ENCODE measurements around the gene EIF2B5. TPM values are rescaled to one million over a fixed set of nuclear protein-coding genes. Genes with fewer than 3 reads are reported as not detected.

The EIF2B5 gene
- total and polyA plus RNA-seq, 9 of the 15 experiments (the other 6 are each of a cell fraction or from before 2014, with no cell fraction given), result 19.1 to 92.4 (median 74.0) TPM

DNA sequence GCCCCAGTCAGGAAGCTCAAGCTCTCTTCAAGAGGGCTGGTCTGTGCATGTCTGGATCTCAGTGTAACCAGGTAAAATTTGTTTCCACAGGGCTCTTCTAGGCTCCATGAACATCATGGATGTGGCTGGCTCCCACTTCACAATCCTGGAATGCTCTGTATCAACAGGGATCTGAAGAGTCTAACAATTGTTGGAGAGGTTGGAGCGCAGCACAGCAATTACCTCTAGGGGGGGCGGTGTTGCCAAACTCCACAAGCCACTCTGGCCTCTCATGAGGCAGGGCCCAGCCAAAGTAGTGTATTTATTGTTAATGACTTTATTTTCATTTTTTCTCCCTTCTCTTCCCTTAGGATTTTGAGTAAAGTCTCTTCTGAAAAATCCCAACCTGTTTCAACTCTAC lies 6.1 kb upstream of the EIF2B5 start (continued):
- TF ChIP-seq NR2C2 (CRISPR knock-in tag; IDR thresholded peaks at IDR 0.05) (no peak), NR2C2 (tag; IDR thresholded peaks at IDR 0.05) (no peak)

DNA sequence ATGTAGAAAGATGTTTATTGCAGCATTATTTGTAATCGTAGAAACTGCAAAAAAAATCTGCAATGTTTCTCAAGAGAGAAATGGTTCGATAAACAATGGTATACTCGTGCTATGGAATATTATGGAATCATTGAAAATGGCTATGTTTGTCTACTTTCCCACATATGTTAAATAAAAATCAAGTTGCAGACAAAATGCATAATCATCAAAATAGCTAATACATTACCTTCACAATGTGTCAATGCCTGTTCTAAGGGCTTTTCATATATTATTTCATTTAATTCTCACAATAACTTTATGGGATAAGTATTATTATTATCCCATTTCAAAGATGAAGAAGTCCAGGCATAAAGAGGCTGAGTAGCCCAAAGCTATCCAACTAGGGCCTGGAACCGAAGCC lies 2.2 kb upstream of the EIF2B5 start:
- no peak overlapping the region for H3K4me3 ChIP-seq
- H3K4me2 ChIP-seq (ENCODE audit: insufficient read depth, low read length), result peak overlapping the region; percentile 100; the same call in 1 of the 2 replicates
- peaks cover 7 to 21% of the 10 kb centered on the region in 2 experiments; a peak in 4 of 5 replicates for H3K4me1 ChIP-seq (replicated peaks in 1 of 2; ENCODE audit: control insufficient read depth in 2 of 2, insufficient read depth in 2 of 2, low read length in 2 of 2)
- H4K20me1 ChIP-seq (replicated peaks; ENCODE audit: control insufficient read depth, insufficient read depth, low read length), result no peaks in the 10 kb centered on the region
- intact Hi-C loops (cut with micrococcal nuclease), result loop anchor here (5.0 kb wide), 1 partner anchor 114 kb away; the partner anchor contains the start of genes ALG3 and EEF1AKMT4
- ATAC-seq, result no peak
- peaks cover 17% of the 10 kb centered on the region; the same call in 2 of the 3 replicates for H3K36me3 ChIP-seq (ENCODE audit: control insufficient read depth, insufficient read depth, low read length)
- H3K9me1 ChIP-seq (ENCODE audit: control insufficient read depth, insufficient read depth, low read length), result no peaks in the 10 kb centered on the region
- CTCF ChIA-PET (ENCODE audit: low intra/inter-chr PET ratio), result no interaction called here
- H3K79me2 ChIP-seq (ENCODE audit: control insufficient read depth, insufficient read depth, low read length), result peaks cover 48% of the 10 kb centered on the region
- peak overlapping the region; percentile 95 for H2AFZ ChIP-seq (ENCODE audit: low read depth, low read length)
- POLR2A ChIA-PET, result interaction anchor here (1.0 to 2.6 kb wide), 2 partner anchors 13 to 22 kb away, joined by 4 to 6 read pairs; partner anchors contain the start of gene DVL3
- in situ Hi-C loops (cut with MboI), result no loop called here
- H3K27me3 ChIP-seq (ENCODE audit: control insufficient read depth in 2 of 2, insufficient read depth in 2 of 2, low read length in 2 of 2), result no peaks in the 10 kb centered on the region; a peak in 1 of 5 replicates
- peak overlapping the region in 1 of 2 experiments; percentile 99; a peak in 2 of 4 replicates for H3K9ac ChIP-seq (ENCODE audit: insufficient read depth in 1 of 2, low read depth in 2 of 2, low read length in 2 of 2)
- no TSS peak for BruUV-seq (replicated peaks)
- no peaks in the 10 kb centered on the region for H3K9me3 ChIP-seq (replicated peaks; ENCODE audit: control insufficient read depth, insufficient read depth, low read depth, low read length)
- WGBS (ENCODE audit: insufficient coverage, low coverage, missing lambda C conversion rate), result 82% methylated on average over 4 of the region's 4 CpGs
- DNase-seq (ENCODE audit: extremely low read depth in 1 of 4, low spot score in 3 of 4), result no peak
- FAIRE-seq, result no peak
- peak overlapping the region; percentile 92; the same call in 1 of the 3 replicates for H3K27ac ChIP-seq (ENCODE audit: extremely low read depth, low read depth, low read length)
- TF ChIP-seq ZNF41 (CRISPR knock-in tag; conservative IDR thresholded peaks at IDR 0.05) (no peak), ATF1 (CRISPR knock-in tag; IDR thresholded peaks at IDR 0.05) (no peak), ATF1 (tag; IDR thresholded peaks at IDR 0.05) (no peak), GTF2E2 (tag; IDR thresholded peaks at IDR 0.05) (no peak), MAFF (IDR thresholded peaks at IDR 0.05; ENCODE audit: low read length) (peak; percentile 78), OTX1 (CRISPR knock-in tag; IDR thresholded peaks at IDR 0.05) (no peak), TAF1 (IDR thresholded peaks at IDR 0.05; ENCODE audit: control insufficient read depth, extremely low read depth, insufficient read depth, low read length, severe bottlenecking) (no peak), ZNF24 (IDR thresholded peaks at IDR 0.05) (no peak), ZC3H11A (IDR thresholded peaks at IDR 0.05; ENCODE audit: low read depth, low read length) (no peak), RBM25 (IDR thresholded peaks at IDR 0.05; ENCODE audit: low read depth, low read length, severe bottlenecking) (no peak), MEF2A (IDR thresholded peaks at IDR 0.05; ENCODE audit: control insufficient read depth, low read depth, low read length) (no peak), CHD2 (IDR thresholded peaks at IDR 0.05; ENCODE audit: low read depth, low read length) (no peak), LCOR (CRISPR knock-in tag; IDR thresholded peaks at IDR 0.05) (no peak)
- TF ChIP-seq, protein P1, sequence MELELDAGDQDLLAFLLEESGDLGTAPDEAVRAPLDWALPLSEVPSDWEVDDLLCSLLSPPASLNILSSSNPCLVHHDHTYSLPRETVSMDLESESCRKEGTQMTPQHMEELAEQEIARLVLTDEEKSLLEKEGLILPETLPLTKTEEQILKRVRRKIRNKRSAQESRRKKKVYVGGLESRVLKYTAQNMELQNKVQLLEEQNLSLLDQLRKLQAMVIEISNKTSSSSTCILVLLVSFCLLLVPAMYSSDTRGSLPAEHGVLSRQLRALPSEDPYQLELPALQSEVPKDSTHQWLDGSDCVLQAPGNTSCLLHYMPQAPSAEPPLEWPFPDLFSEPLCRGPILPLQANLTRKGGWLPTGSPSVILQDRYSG (tag; conservative IDR thresholded peaks at IDR 0.05; ENCODE audit: low read depth), result no peak
- TF ChIP-seq, protein P2, sequence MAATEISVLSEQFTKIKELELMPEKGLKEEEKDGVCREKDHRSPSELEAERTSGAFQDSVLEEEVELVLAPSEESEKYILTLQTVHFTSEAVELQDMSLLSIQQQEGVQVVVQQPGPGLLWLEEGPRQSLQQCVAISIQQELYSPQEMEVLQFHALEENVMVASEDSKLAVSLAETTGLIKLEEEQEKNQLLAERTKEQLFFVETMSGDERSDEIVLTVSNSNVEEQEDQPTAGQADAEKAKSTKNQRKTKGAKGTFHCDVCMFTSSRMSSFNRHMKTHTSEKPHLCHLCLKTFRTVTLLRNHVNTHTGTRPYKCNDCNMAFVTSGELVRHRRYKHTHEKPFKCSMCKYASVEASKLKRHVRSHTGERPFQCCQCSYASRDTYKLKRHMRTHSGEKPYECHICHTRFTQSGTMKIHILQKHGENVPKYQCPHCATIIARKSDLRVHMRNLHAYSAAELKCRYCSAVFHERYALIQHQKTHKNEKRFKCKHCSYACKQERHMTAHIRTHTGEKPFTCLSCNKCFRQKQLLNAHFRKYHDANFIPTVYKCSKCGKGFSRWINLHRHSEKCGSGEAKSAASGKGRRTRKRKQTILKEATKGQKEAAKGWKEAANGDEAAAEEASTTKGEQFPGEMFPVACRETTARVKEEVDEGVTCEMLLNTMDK (IDR thresholded peaks at IDR 0.05; ENCODE audit: borderline replicate concordance, insufficient read depth, low read depth, low read length, poor library complexity, severe bottlenecking), result no peak
- TF ChIP-seq, protein P3, sequence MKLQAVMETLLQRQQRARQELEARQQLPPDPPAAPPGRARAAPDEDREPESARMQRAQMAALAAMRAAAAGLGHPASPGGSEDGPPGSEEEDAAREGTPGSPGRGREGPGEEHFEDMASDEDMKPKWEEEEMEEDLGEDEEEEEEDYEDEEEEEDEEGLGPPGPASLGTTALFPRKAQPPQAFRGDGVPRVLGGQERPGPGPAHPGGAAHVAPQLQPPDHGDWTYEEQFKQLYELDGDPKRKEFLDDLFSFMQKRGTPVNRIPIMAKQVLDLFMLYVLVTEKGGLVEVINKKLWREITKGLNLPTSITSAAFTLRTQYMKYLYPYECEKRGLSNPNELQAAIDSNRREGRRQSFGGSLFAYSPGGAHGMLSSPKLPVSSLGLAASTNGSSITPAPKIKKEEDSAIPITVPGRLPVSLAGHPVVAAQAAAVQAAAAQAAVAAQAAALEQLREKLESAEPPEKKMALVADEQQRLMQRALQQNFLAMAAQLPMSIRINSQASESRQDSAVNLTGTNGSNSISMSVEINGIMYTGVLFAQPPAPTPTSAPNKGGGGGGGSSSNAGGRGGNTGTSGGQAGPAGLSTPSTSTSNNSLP (IDR thresholded peaks at IDR 0.05; ENCODE audit: borderline replicate concordance, low read depth, low read length), result no peak
